Stomach (tissue), 9 donors: ENCODE measurements around the gene NFE2L3. TPM values are rescaled to one million over a fixed set of nuclear protein-coding genes. Genes with fewer than 3 reads are reported as not detected.

ENCODE experiments used
- DNase-seq, 2 donors: peaks; one replicate each; pipeline versions ENCODE4 v3.0.0 to v3.0.0-alpha.2; 2013 to 2019
- H3K27ac ChIP-seq, 5 donors: fragments of 200-600 bp in 4 of 5; sonication (generic) in 4 of 5; one replicate each; pipeline ENCODE4 v1.5.1; 2013 to 2019; ENCODE audit warnings: mild to moderate bottlenecking in 1 of 5, moderate library complexity in 1 of 5
- H3K27me3 ChIP-seq, 3 donors: fragments of 200-600 bp; sonication (generic); one replicate each; pipeline ENCODE4 v1.5.1; 2017 to 2019; ENCODE audit warnings: mixed run types in 1 of 3
- H3K36me3 ChIP-seq, 4 donors: fragments of 200-600 bp; sonication (generic); 1 replicate in 3 of 4; 2 replicates in 1 of 4; pipeline ENCODE4 v1.5.1; 2016 to 2019
- H3K4me1 ChIP-seq, 4 donors: fragments of 200-600 bp; sonication (generic); one replicate each; pipeline ENCODE4 v1.5.1; 2016 to 2019
- H3K4me3 ChIP-seq, 4 donors: fragments of 200-600 bp; sonication (generic) in 3 of 4; one replicate each; pipeline ENCODE4 v1.5.1; 2016 to 2019; ENCODE audit warnings: mild to moderate bottlenecking in 1 of 4
- H3K9me3 ChIP-seq, 4 donors: fragments of 200-600 bp; sonication (generic); one replicate each; pipeline ENCODE4 v1.5.1; 2016 to 2019
- EP300 ChIP-seq: sonication (generic); formaldehyde crosslinking; IDR thresholded peaks from one replicate; pipeline ENCODE4 v1.6.1; 2017; ENCODE audit warnings: antibody characterized with exemption
- POLR2A ChIP-seq, 4 donors: fragments of 450-650 bp; IDR thresholded peaks; one replicate each; pipeline ENCODE4 v1.6.1; 2016; ENCODE audit warnings: antibody characterized with exemption in 4 of 4, control low read depth in 2 of 4, mild to moderate bottlenecking in 1 of 4, moderate library complexity in 1 of 4
- POLR2AphosphoS5 ChIP-seq, 3 donors: sonication (generic); formaldehyde crosslinking; IDR thresholded peaks; one replicate each; pipeline ENCODE4 v1.6.1; 2016; ENCODE audit warnings: antibody characterized with exemption in 3 of 3
- WGBS, 5 donors: extraction: QIAGEN DNeasy Blood & Tissue Kit in 3 of 5; methylation state at CpG; one replicate each; pipeline versions ENCODE4 v1.1.5 to v1.1.7; 2013 to 2018; 5-methylcytosine and 5-hydroxymethylcytosine counted together
- intact Hi-C: fragments of 100-400 bp; cut with DNase I; formaldehyde crosslinking; loops from one replicate; pipeline ENCODE4 v1.15.1; 2023; ENCODE audit warnings: low total_unique reads
- polyA plus RNA-seq, 3 donors: library from polyadenylated mRNA; stranded (reverse); fragments of 200-250 nt; gene quantifications; one replicate each; pipeline ENCODE4 v1.2.3, GENCODE V29; 2013
- total RNA-seq, 5 donors: library from RNA; depleted of rRNA; stranded (reverse); fragments of >200 nt; gene quantifications; one replicate each; pipeline versions ENCODE4 v1.1.0 to v1.2.3, GENCODE V29; 2014 to 2016
- TF ChIP-seq, protein P1 (sequence below), 7 experiments: fragments of 450-650 bp in 4 of 7; fragments of 200-600 bp in 3 of 7; sonication (generic) in 3 of 7; IDR thresholded peaks; one replicate each; pipeline ENCODE4 v1.5.1; 2016 to 2019; ENCODE audit warnings: antibody characterized with exemption in 7 of 7, control low read depth in 2 of 7, mild to moderate bottlenecking in 1 of 7
- donor health status: healthy with polysubstance abuse.
- donor health status: Bipolar disorder and iron deficiency.
- donor health status: healthy.

NFE2L3 gene
- total and polyA plus RNA-seq, 8 donors: 1.4 to 7.7 (median 4.9) TPM; not detected in 1

DNA sequence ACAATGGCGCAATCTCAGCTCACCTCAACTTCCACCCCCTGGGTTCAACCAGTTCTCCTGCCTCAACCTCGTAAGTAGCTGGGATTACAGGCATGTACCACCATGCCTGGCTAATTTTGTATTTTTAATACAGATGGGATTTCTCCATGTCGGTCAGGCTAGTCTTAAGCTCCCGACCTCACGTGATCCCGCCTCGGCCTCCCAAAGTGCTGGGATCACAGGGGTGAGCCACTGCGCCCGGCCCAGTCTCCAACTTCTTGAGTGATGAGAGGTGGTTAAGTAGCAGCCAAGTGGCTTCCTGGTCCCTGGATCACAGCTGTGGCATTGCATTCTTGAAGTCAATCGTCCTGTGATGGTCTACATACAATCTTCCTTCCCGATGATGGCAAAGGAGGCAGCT lies 46.1 kb upstream of the NFE2L3 start:
- no peak overlapping the region for H3K4me3 ChIP-seq
- H3K27me3 ChIP-seq: peaks cover 0 to 15% (median 0%) of the 10 kb centered on the region in 3 donors
- H3K9me3 ChIP-seq: no peaks in the 10 kb centered on the region
- H3K4me1 ChIP-seq: no peaks in the 10 kb centered on the region
- TF ChIP-seq POLR2AphosphoS5 (IDR thresholded peaks at IDR 0.05): no peak
- no peak for TF ChIP-seq POLR2A (IDR thresholded peaks at IDR 0.05)
- no peak for TF ChIP-seq EP300
- TF ChIP-seq, protein P1, sequence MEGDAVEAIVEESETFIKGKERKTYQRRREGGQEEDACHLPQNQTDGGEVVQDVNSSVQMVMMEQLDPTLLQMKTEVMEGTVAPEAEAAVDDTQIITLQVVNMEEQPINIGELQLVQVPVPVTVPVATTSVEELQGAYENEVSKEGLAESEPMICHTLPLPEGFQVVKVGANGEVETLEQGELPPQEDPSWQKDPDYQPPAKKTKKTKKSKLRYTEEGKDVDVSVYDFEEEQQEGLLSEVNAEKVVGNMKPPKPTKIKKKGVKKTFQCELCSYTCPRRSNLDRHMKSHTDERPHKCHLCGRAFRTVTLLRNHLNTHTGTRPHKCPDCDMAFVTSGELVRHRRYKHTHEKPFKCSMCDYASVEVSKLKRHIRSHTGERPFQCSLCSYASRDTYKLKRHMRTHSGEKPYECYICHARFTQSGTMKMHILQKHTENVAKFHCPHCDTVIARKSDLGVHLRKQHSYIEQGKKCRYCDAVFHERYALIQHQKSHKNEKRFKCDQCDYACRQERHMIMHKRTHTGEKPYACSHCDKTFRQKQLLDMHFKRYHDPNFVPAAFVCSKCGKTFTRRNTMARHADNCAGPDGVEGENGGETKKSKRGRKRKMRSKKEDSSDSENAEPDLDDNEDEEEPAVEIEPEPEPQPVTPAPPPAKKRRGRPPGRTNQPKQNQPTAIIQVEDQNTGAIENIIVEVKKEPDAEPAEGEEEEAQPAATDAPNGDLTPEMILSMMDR (IDR thresholded peaks at IDR 0.05): no peak
- WGBS, 5 donors: 92 to 96% (median 95%) methylated on average over 10 to 11 of the region's 11 CpGs
- H3K27ac ChIP-seq: no peak overlapping the region
- no peak for DNase-seq
- H3K36me3 ChIP-seq: no peaks in the 10 kb centered on the region
- intact Hi-C loops: no loop called here

DNA sequence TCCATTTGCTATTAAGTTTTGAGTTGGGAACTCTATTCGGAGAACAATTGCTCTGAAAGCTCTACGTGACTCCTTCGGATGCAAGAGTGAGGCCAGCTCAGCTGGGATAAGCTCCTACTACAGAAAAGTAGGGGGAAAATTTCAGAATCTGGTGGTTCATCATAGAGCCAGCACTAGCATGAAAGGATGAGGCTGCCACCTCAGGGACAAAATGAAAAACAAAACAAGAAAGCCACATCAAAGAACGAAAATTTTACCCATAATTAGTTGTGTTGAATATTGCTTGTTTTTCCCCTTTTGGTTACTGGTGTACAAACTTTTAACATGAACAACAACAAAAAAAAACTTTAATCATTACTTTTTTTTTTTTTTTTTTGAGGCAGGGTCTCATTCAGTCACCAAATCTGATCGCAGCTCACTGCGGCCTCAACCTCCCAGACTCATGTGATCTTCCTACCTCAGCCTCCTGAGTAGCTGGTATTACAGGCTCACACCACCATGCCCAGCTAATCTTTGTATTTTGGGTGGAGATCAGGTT lies 39.7 kb upstream of the NFE2L3 start:
- TF ChIP-seq, protein P1 (IDR thresholded peaks at IDR 0.05): no peak
- no peak for TF ChIP-seq POLR2AphosphoS5 (IDR thresholded peaks at IDR 0.05)
- 81 to 94% (median 93%) methylated on average over 6 of the region's 6 CpGs for WGBS, 5 donors

DNA sequence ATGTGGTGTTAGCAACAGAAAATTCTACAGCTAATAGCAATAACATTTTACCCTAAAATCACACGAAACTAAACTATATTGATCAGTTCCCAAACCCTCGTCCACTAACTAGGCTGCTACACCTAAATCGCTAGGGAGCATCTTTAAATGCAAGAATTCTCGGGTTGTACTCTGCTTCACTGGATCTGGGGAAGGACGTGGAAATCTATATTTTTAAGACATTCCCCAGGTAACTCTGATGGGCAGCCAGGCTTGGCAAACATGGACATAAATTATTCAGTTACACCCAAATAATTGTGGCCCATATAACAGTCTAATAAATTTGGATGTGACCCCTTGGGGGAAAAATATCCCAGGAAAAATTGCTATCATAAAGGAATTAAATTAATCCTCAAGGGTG lies 36.3 kb upstream of the NFE2L3 start:
- no peak for TF ChIP-seq POLR2A (IDR thresholded peaks at IDR 0.05)
- H3K9me3 ChIP-seq: no peaks in the 10 kb centered on the region
- H3K4me3 ChIP-seq: no peak overlapping the region
- H3K27ac ChIP-seq: no peak overlapping the region
- H3K27me3 ChIP-seq: peaks cover 0 to 18% (median 0%) of the 10 kb centered on the region in 3 donors
- intact Hi-C loops: no loop called here
- no peaks in the 10 kb centered on the region for H3K36me3 ChIP-seq
- no peaks in the 10 kb centered on the region for H3K4me1 ChIP-seq
- 66 to 73% (median 69%) methylated on average over 5 of the region's 5 CpGs for WGBS, 5 donors
- no peak for DNase-seq

More for the DNA sequence above, 39.7 kb upstream of the NFE2L3 start:
- H3K36me3 ChIP-seq: no peaks in the 10 kb centered on the region
- no peaks in the 10 kb centered on the region for H3K4me1 ChIP-seq
- no peaks in the 10 kb centered on the region for H3K9me3 ChIP-seq
- H3K4me3 ChIP-seq: no peak overlapping the region
- peaks cover 0 to 6% (median 0%) of the 10 kb centered on the region in 3 donors for H3K27me3 ChIP-seq
- intact Hi-C loops: no loop called here
- H3K27ac ChIP-seq: no peak overlapping the region
- DNase-seq: no peak

DNA sequence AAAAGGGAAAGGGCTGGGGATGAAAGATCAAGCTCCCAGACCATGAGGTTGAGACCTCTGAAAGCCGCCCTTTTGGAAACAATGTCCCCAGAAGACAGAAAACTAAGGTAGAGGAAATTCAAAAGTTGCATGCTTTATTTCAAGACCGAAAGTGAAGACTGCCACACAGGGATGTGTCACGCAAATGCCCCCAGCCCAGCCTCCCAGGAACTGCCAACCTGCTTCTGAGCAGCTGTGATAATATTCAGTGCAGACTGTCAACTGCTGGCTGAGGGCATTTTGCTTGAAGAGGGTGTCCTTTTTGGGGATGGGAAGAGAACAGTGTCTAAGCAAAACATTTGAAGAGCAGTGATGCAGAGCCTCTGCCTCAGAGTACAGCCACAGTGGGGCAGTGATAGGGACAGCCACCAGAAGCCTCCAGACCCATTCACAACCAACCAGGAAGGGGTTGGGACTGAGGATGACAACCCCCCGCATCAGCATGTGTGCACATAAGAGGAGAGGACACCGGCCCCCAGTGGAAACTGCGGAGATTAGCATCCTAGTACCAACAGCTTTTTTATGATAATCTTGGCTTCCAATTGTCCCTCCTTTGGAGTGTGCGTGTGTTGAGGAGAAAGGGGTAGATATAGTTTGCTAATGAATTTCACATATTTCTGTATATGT lies 34.7 kb upstream of the NFE2L3 start:
- 61 to 70% (median 63%) methylated on average over 7 of the region's 7 CpGs for WGBS, 5 donors
- no peak for TF ChIP-seq POLR2AphosphoS5 (IDR thresholded peaks at IDR 0.05)
- no peak for TF ChIP-seq POLR2A (IDR thresholded peaks at IDR 0.05)
- TF ChIP-seq, protein P1 (IDR thresholded peaks at IDR 0.05): no peak
- no peak for TF ChIP-seq EP300
- intact Hi-C loops: no loop called here
- Histone ChIP-seq H3K9me3 (no peaks in the 10 kb centered on the region), H3K4me1 (no peaks in the 10 kb centered on the region), H3K27me3 (peaks cover 0 to 18% (median 0%) of the 10 kb centered on the region in 3 donors), H3K4me3 (no peak overlapping the region), H3K27ac (no peak overlapping the region), H3K36me3 (no peaks in the 10 kb centered on the region)
- no peak for DNase-seq

DNA sequence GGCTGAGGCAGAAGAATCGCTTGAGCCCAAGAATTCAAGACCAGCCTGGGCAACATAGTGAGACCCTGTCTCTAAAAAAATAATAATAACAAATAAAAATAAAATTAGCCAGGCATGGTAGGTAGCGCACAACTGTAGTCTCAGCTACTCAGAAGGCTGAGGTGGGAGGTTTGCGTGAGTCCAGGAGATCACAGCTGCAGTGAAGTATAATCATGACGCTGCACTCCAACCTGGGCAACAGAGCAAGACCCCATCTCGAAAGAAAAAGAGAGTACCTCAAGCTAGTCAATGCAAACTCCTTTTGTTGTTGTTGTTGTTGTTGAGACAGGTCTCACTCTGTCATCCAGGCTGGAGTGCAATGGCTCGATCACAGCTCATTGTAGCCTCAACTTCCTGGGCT lies 34.0 kb upstream of the NFE2L3 start:
- Histone ChIP-seq H3K4me1 (no peaks in the 10 kb centered on the region), H3K27me3 (peaks cover 0 to 19% (median 0%) of the 10 kb centered on the region in 3 donors), H3K9me3 (no peaks in the 10 kb centered on the region), H3K4me3 (no peak overlapping the region), H3K36me3 (no peaks in the 10 kb centered on the region), H3K27ac (no peak overlapping the region)
- intact Hi-C loops: no loop called here
- DNase-seq: no peak
- TF ChIP-seq POLR2AphosphoS5 (IDR thresholded peaks at IDR 0.05): no peak
- WGBS, 5 donors: 90 to 98% (median 96%) methylated on average over 6 of the region's 6 CpGs
